Measurements from ENCODE around the gene GALNT9.
"Not testable (repeated sequence)": the region's sequence is repeated elsewhere in the genome, so short reads cannot be mapped to it uniquely, and the experiment has no call there.

Gene GALNT9

DNA sequence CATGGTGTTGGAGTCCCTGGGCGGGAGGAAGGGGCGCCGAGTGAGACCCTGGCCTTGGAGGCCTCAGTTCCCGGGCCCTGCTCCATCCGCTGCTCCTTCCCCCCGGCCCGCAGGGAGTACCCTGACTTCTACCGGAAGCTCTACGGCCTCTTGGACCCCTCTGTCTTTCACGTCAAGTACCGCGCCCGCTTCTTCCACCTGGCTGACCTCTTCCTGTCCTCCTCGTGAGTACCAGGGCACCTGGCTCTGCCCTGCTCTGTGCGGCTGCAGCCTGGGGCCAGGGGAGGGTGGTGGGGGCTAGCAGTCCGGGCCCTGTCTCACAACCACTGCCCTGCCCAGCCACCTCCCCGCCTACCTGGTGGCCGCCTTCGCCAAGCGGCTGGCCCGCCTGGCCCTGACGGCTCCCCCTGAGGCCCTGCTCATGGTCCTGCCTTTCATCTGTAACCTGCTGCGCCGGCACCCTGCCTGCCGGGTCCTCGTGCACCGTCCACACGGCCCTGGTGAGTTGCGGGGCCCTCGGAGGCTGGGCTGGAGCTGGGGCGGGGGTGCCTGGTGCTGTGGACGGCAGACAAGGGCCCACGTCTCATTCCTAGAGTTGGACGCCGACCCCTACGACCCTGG, 178.1 kb downstream of the GALNT9 start:
- DNase-seq: no peak

DNA sequence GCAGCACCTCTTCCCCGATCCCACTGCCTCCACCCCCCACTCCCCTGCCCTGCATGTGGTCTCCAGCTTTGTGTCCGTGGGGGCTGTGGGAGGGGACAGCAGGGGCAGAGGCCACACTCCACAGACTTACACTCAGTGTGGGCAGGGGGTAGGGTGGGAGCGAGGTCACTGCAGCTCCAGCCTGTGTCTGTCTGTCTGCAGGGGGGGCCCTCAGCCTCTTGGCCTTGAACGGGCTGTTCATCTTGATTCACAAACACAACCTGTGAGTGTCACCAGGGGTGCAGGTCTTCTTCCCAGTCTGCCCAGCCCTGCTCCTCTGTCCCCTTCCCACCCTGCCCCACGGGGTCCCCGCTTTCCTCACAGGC, 178.6 kb downstream of the GALNT9 start:
- DNase-seq: no peak

DNA sequence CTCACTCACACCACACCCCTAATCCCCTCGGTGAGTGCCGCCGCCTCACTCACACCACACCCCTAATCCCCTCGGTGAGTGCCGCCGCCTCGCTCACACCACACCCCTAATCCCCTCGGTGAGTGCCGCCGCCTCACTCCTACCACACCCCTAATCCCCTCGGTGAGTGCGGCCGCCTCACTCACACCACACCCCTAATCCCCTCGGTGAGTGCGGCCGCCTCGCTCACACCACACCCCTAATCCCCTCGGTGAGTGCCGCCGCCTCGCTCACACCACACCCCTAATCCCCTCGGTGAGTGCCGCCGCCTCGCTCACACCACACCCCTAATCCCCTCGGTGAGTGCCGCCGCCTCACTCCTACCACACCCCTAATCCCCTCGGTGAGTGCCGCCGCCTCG, 179.9 kb downstream of the GALNT9 start:
- not testable (repeated sequence) for DNase-seq

DNA sequence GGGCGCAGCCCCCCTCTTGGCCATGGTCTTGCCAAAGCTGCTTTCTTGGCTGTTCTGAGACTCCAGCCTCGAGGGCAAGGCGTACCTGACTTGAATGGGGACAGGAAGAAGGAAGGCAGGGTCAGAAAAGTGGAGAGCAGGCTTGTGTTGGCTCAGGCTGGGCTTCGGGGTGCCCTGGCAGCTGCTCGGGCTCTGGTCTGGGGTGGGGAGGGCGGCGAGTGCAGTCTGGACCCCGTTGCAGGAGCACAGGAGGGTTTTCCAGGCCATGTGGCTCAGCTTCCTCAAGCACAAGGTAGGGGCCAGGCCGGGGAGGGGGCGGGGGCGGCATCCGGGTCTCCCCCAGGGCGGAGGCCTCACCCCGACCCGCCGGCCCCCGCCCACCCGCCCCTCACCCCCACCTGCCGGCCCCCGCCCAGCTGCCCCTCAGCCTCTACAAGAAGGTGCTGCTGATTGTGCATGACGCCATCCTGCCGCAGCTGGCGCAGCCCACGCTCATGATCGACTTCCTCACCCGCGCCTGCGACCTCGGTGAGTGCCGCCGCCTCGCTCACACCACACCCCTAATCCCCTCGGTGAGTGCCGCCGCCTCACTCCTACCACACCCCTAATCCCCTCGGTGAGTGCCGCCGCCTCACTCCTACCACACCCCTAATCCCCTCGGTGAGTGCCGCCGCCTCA, 180.9 kb downstream of the GALNT9 start:
- DNase-seq: no peak

DNA sequence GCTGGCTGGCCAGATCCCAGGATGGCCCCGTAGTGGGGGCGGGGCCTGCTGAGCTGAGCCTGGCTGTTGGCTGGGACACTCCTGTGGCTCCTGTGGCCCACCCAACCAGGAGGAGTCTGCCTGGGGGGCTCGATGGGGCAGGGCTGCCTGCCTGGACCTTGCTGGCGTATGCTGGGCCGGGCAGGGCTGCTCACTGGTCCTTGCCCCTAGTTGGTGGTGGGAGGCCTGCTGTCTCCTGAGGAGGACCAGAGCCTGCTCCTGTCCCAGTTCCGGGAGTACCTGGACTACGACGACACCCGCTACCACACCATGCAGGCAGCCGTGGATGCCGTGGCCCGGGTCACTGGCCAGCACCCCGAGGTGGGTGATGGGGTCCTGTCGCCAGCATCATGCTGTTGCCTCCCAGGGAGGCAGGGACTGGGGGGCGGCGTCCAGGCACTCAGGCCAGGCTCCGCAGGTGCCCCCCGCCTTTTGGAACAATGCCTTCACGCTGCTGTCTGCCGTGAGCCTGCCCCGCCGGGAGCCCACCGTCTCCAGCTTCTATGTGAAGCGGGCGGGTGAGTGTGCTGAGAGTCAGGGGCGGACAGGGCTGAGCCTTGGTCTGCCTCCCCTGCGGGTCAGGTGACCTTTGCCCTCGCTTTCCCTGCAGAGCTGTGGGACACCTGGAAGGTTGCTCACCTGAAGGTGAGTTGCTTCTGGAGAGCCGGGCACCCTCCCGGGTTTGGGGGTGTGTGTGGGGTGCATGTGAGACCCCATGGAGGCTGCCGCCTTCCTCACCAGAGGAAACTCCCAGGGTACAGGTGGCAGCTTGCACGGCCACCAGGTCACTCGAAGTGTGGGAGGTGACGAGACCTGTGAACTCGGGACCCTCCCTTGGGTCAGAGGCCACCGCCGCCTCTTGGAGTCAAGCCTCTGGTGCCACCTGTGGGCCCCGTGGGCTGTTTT, 181.7 kb downstream of the GALNT9 start:
- DNase-seq: no peak

DNA sequence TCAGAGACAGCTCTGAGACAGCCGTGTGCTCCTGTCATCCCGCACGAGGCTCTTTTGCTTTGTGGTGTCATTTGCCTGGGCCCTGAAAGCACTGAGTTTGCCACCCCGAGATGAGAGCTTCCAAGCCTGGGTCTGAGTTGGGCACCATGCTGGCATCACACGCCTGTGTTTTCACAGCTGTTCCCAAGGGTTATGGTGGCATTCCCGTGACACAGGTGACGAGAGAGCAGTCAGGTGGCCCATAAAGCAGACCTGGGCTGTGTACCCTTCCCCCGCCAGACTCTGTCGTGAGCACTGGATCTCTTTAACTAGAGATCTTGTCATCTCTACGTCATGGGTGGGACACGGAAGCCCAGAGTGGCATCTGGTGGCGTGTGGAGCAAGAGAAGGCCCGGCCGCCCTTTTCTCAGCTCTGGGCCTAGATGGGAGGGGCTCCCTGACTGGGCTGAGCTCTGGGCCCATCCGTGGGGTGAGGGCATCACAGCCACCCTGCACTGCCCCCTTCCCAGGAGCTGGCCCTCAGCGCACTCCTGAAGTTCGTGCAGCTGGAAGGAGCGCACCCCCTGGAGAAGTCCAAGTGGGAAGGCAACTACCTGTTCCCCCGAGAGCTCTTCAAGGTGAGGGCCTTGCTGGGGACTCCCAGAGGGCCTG, 182.5 kb downstream of the GALNT9 start:
- DNase-seq: no peak
